GM19397 (cell line): ENCODE measurements around the gene VPS18.
A peak's percentile ranks its signal among the peaks of the same experiment; 100 is the strongest.
"Not testable (repeated sequence)": the region's sequence is repeated elsewhere in the genome, so short reads cannot be mapped to it uniquely, and the experiment has no call there.

ENCODE experiments used
- ATAC-seq: cut with Tn5 transposase; IDR thresholded peaks from one replicate; pipeline ENCODE4 v1.9.1; 2021; ENCODE audit warnings: mild to moderate bottlenecking, moderate library complexity; ENCODE audit not compliant: unreplicated experiment

VPS18 gene, protein sequence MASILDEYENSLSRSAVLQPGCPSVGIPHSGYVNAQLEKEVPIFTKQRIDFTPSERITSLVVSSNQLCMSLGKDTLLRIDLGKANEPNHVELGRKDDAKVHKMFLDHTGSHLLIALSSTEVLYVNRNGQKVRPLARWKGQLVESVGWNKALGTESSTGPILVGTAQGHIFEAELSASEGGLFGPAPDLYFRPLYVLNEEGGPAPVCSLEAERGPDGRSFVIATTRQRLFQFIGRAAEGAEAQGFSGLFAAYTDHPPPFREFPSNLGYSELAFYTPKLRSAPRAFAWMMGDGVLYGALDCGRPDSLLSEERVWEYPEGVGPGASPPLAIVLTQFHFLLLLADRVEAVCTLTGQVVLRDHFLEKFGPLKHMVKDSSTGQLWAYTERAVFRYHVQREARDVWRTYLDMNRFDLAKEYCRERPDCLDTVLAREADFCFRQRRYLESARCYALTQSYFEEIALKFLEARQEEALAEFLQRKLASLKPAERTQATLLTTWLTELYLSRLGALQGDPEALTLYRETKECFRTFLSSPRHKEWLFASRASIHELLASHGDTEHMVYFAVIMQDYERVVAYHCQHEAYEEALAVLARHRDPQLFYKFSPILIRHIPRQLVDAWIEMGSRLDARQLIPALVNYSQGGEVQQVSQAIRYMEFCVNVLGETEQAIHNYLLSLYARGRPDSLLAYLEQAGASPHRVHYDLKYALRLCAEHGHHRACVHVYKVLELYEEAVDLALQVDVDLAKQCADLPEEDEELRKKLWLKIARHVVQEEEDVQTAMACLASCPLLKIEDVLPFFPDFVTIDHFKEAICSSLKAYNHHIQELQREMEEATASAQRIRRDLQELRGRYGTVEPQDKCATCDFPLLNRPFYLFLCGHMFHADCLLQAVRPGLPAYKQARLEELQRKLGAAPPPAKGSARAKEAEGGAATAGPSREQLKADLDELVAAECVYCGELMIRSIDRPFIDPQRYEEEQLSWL

GRCh38 chr15:40893733-40894680 lies at the start of gene VPS18:
Gene VPS18, plus strand, starts transcription at chr15:40894450. Its CDS starts 319 bp downstream, at chr15:40894769.
- peak; percentile 92 for ATAC-seq

DNA sequence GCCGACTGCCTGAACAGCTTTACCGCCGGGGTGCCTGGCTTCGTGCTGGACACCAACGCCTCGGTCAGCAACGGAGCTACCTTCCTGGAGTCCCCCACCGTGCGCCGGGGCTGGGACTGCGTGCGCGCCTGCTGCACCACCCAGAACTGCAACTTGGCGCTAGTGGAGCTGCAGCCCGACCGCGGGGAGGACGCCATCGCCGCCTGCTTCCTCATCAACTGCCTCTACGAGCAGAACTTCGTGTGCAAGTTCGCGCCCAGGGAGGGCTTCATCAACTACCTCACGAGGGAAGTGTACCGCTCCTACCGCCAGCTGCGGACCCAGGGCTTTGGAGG lies 49.6 kb upstream of the VPS18 start:
- ATAC-seq: no peak

DNA sequence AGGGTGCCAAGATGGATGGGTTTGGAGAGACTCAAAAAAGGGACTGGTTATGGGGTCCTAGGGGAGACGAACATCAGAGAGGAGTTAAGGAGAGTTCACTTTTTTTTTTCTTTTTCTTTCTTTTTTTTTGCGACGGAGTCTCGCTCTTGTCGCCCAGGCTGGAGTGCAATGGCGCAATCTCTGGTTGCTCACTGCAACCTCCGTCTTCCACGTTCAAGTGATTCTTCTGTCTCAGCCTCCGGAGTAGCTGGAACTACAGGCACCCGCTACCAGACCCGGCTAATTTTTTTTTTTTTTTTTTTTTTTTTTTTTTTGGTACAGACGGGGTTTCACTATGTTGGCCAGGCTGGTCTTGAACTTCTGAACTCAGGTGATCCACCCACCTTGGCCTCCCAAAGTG lies 49.2 kb upstream of the VPS18 start:
- ATAC-seq: no peak

- ATAC-seq: no peak
Observed at GRCh38 chr15:40845511-40846284, 48.6 kb upstream of the VPS18 start.

DNA sequence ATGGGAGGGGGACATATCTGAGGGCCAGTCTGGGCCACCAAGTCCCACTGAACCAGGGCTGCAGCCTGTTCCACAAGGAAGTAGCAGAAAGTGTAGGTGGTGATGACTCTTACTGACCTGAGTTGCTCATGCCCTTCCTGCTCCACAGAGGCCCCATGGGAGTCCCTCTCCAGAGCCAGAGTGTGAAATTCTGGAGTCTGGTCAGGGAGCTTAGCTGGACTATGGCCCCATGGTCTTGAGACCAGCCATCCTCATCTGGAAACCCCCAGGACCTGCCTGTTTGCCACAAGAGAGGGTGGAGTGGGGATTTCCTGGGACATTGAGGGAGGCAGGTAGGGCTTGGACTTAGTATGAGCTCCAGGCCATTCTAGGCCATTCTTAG lies 47.4 kb upstream of the VPS18 start:
- ATAC-seq: no peak

DNA sequence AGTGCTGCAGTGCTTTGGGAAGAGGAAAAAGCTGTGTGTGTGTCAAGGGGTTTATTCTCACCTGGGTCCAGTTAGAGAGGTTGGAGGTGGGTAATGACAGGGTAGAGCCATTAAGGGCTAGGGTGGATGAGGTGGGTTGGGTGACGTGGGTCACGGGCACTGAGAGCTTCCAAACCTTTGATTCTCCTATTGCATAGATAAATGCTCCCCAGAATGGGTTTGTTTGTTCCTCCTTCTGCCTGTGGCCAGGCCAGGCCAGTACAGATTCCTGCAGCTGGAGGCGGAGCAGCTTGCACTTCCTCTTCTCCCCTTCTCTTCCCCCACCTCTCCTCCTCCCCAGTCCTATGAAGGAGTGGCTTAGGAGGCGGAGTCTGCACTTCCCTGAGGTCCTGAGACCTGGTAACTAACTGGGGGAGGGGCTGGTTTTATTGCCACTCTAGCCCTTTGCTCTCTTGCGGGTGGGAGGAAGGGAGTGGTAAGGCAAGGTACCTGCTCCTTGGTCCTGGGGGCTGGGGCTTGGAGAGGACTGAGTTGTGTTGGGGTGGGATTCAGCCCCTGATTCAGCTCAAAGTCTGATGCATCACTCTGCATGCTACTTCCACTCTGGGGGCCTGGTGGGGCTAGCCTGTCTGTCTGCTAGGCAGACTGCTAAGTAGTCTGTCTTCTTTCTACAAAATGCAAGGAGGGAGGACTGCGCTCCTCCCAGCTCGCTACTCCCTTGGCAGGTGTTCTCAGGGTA lies 46.9 kb upstream of the VPS18 start:
- no peak for ATAC-seq

- no peak for ATAC-seq
Observed at GRCh38 chr15:40850576-40851112, 43.6 kb upstream of the VPS18 start.

DNA sequence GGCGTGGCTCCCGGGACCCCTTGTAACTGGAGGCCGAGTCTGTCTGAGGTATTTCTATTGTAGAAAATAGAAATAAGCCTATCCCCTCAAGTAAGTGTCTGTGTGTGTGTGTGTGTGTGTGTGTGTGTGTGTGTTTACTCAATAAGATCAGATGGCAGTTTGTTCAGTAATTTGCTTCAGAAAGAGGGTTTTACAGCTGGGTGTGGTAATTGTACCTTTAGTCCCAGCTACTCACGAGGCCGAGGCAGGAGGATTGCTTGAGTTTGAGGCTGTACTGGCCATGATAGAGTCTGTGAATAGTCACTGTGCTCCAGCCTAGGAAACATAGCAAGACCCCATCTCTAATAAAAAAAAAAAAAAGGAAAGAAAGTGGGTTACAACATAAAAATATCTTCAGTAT lies 41.7 kb upstream of the VPS18 start:
- no peak for ATAC-seq

DNA sequence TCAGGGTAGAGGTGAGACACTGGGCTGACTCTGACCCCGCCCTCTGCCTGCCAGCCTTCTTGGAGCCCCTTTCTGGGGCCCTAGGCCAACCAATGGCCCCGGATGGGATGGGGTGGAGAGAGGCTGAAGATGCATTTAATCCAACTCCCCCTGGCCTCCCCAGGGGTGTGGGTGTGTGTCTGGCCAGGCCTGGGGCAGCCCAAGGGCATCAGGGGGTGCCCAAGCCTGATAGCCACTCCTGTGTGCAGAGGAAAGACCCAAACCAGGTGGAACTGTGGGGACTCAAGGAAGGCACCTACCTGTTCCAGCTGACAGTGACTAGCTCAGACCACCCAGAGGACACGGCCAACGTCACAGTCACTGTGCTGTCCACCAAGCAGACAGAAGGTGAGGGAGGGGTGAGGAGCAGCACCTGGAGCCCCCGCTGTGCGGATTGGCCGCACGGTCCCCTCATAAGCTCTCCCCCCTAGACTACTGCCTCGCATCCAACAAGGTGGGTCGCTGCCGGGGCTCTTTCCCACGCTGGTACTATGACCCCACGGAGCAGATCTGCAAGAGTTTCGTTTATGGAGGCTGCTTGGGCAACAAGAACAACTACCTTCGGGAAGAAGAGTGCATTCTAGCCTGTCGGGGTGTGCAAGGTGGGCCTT lies 40.9 kb upstream of the VPS18 start:
- no peak for ATAC-seq

GRCh38 chr15:40854161-40854560 lies 40.1 kb upstream of the VPS18 start:
- no peak for ATAC-seq

DNA sequence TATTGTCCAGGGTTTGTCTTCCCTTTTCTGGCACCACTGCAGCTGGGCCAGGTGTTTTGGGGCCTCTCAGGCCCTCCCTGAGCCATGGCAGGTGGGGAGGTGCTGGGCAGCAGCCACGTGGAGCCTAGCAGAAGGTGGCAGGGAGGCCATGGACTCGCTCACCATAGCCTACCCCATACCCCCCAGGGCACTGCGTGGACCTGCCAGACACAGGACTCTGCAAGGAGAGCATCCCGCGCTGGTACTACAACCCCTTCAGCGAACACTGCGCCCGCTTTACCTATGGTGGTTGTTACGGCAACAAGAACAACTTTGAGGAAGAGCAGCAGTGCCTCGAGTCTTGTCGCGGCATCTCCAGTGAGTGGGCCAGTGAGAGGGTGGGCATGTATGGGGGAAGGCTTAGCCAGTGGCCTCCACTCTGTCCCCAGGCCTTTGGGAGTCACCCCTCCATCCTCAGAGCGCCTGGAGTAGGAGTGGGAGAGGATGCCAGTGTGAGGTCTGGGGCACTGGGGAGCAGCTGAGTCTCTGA lies 38.5 kb upstream of the VPS18 start:
- ATAC-seq: no peak

DNA sequence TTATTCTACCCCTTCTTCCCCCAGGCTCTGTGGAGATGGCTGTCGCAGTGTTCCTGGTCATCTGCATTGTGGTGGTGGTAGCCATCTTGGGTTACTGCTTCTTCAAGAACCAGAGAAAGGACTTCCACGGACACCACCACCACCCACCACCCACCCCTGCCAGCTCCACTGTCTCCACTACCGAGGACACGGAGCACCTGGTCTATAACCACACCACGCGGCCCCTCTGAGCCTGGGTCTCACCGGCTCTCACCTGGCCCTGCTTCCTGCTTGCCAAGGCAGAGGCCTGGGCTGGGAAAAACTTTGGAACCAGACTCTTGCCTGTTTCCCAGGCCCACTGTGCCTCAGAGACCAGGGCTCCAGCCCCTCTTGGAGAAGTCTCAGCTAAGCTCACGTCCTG lies 37.5 kb upstream of the VPS18 start:
- ATAC-seq: no peak

- ATAC-seq: peak; percentile 70
Observed at GRCh38 chr15:40857601-40858341, 36.5 kb upstream of the VPS18 start.

DNA sequence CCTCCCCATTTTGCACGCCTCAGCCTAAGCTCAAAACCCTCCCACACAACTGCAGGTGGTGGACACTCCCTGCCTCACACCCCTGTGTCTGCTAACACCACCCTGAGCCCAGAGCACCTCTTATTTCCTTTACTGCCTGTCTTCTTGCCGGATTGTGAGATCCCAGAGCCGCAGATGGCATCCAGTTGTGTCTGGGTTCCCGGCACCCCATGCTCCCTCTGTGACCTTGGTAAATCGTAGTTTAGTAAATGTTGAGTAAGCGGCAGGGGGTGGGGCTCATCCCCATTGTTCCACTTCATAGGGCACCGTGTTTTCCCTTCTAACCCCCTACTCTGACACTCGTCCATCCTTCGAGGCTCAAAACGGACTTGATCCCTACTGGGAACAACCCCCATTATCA lies 35.5 kb upstream of the VPS18 start:
- no peak for ATAC-seq

DNA sequence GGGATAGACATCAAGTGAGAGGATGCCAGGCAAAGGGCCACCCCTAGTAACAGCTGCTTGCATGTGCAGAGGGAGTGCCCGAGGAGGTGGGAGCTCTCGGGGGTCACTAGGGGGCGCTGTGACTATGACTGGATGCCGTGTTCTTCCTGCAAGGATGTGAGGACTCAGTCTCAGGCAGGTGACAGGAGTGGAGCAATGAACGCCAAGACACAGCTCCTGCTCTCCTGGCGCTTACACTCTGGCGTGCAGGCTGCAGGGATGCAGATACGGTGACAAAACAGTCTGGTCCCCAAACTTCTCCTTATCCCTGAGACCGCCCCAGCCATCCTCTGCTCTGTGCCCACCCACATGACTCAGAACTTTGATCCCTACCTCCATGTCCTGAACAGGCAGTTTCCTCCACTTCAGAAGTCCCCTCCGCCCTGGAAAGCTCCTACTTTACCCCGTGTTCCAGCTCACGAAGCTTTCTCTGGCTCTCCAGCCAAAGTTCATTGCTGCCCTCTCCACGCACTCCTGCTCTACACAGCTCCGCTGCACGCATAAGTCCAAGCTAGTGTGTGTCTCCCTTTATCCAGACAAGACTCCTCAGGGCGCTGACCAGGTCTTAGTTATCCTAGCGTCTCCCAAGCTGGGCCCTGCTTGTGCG lies 34.9 kb upstream of the VPS18 start:
- no peak for ATAC-seq

DNA sequence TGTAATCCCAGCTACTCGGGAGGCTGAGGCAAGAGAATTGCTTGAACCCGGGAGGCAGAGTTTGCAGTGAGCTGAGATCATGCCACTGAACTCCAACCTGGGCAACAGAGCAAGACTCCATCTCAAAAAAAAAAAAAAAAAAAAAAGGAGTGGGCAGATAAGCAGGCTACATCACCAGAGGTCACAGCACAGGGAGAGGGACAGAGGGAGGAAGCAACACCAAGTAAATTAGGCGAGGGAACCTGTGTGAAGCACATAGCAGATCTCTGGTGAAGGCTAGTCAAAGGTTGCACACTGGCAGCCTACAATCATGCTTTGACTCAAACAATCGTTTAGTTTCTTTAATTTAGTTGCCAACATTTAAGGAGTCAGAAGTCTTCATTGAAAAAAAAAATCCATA lies 33.1 kb upstream of the VPS18 start:
- not testable (repeated sequence) for ATAC-seq

DNA sequence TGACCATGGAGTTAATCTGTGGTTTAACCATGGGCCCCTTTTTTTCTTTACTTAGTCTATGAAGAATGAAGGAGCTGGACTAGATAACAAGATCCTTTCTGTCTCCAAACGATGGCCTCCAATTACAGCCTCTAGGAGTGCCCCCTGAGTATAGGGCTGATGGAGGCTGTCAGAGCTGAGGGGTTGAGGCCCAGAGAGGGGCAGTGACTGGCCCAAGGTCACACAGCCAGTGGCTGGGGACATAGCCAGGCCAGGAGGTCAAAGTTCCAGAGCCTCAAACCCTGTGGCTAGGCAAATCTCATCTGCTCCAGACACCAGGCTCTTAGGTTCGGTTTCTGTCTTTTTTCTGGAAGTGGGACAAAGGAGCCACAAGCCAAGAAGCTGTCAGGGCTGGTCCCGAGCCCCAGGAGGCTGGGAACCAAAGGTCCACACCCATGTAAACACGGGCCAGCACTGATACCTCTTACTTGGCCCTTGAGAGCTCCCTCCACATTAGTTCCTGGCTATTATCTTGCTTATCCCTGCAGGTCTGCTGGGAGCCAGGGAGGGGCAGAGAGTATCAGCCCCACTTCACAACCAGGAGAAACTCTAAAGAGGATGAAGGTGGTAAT lies 30.5 kb upstream of the VPS18 start:
- no peak for ATAC-seq
